ENCODE measurements around the gene PCSK6. TPM values are rescaled to one million over a fixed set of nuclear protein-coding genes. Genes with fewer than 3 reads are reported as not detected.
A peak's percentile ranks its signal among the peaks of the same experiment; 100 is the strongest.

Gene PCSK6
- total RNA-seq, 4 donors from 2014 or later, result 12.9 to 31.5 (median 23.7) TPM

GRCh38 chr15:101324524-101325177 is 164.9 kb downstream of the PCSK6 start:
- no peak for DNase-seq (ENCODE audit: low spot score in 2 of 2)
- no peak overlapping the region for H3K4me3 ChIP-seq

GRCh38 chr15:101323793-101324523 is 165.5 kb downstream of the PCSK6 start:
- no peak overlapping the region for H3K27ac ChIP-seq
- H3K36me3 ChIP-seq, result no peaks in the 10 kb centered on the region
- 91% methylated on average over 18 of the region's 21 CpGs for WGBS
- H3K9me3 ChIP-seq, result no peaks in the 10 kb centered on the region
- H3K4me1 ChIP-seq, result no peaks in the 10 kb centered on the region
- H3K4me3 ChIP-seq, result no peak overlapping the region
- DNase-seq (ENCODE audit: low spot score in 2 of 2), result no peak
- peaks cover 22% of the 10 kb centered on the region for H3K27me3 ChIP-seq
- TF ChIP-seq EP300 (IDR thresholded peaks at IDR 0.05), result no peak

More at GRCh38 chr15:101324524-101325177, 164.9 kb downstream of the PCSK6 start:
- Histone ChIP-seq H3K4me1 (no peaks in the 10 kb centered on the region), H3K36me3 (no peaks in the 10 kb centered on the region), H3K27me3 (peaks cover 22% of the 10 kb centered on the region), H3K9me3 (no peaks in the 10 kb centered on the region), H3K27ac (no peak overlapping the region)
- 83% methylated on average over 13 of the region's 13 CpGs for WGBS
- no peak for TF ChIP-seq CTCF (IDR thresholded peaks at IDR 0.05)
- no peak for TF ChIP-seq EP300 (IDR thresholded peaks at IDR 0.05)
- TF ChIP-seq POLR2AphosphoS5 (IDR thresholded peaks at IDR 0.05), result no peak
- TF ChIP-seq POLR2A (IDR thresholded peaks at IDR 0.05), result no peak

GRCh38 chr15:101322854-101323477 is 166.5 kb downstream of the PCSK6 start:
- no peak overlapping the region for H3K27ac ChIP-seq
- peak in 1 of 2 donors; percentile 42 for DNase-seq (ENCODE audit: low spot score in 2 of 2)
- peaks cover 2% of the 10 kb centered on the region for H3K4me1 ChIP-seq
- WGBS, result 95% methylated on average over 16 of the region's 17 CpGs
- no peaks in the 10 kb centered on the region for H3K9me3 ChIP-seq
- no peaks in the 10 kb centered on the region for H3K36me3 ChIP-seq
- no peak for TF ChIP-seq CTCF (IDR thresholded peaks at IDR 0.05)
- no peak for TF ChIP-seq POLR2AphosphoS5 (IDR thresholded peaks at IDR 0.05)
- TF ChIP-seq POLR2A (IDR thresholded peaks at IDR 0.05), result no peak
- no peak for TF ChIP-seq EP300 (IDR thresholded peaks at IDR 0.05)
- no peak overlapping the region for H3K4me3 ChIP-seq
- peaks cover 21% of the 10 kb centered on the region for H3K27me3 ChIP-seq

GRCh38 chr15:101322016-101322695 is 167.4 kb downstream of the PCSK6 start:
- Histone ChIP-seq H3K9me3 (no peaks in the 10 kb centered on the region), H3K4me1 (peaks cover 2% of the 10 kb centered on the region), H3K4me3 (no peak overlapping the region), H3K27me3 (peaks cover 13% of the 10 kb centered on the region), H3K36me3 (no peaks in the 10 kb centered on the region), H3K27ac (no peak overlapping the region)
- WGBS, result 88% methylated on average over 21 of the region's 21 CpGs
- DNase-seq (ENCODE audit: low spot score in 2 of 2), result peak in 1 of 2 donors; percentile 35
- TF ChIP-seq POLR2AphosphoS5 (IDR thresholded peaks at IDR 0.05) (no peak), EP300 (IDR thresholded peaks at IDR 0.05) (no peak), CTCF (IDR thresholded peaks at IDR 0.05) (no peak), POLR2A (IDR thresholded peaks at IDR 0.05) (no peak)

- Histone ChIP-seq H3K27ac (no peak overlapping the region), H3K4me3 (peak overlapping the region; percentile 7), H3K4me1 (peaks cover 2% of the 10 kb centered on the region), H3K27me3 (peaks cover 10% of the 10 kb centered on the region), H3K9me3 (no peaks in the 10 kb centered on the region), H3K36me3 (no peaks in the 10 kb centered on the region)
- DNase-seq (ENCODE audit: low spot score in 2 of 2), result no peak
- WGBS, result 67% methylated on average over 20 of the region's 21 CpGs
- TF ChIP-seq CTCF (IDR thresholded peaks at IDR 0.05) (no peak), EP300 (IDR thresholded peaks at IDR 0.05) (no peak), POLR2A (IDR thresholded peaks at IDR 0.05) (no peak), POLR2AphosphoS5 (IDR thresholded peaks at IDR 0.05) (no peak)
Observed at GRCh38 chr15:101320501-101321052, 168.9 kb downstream of the PCSK6 start.
